HCT116 (cell line): ENCODE measurements around the gene TMEM141.

Experiments
- CEBPB ChIP-seq: IDR thresholded peaks from 2 replicates; pipeline ENCODE4 v1.6.1; 2012; ENCODE audit warnings: low read depth
- EGR1 ChIP-seq: IDR thresholded peaks from 2 replicates; pipeline ENCODE4 v1.6.1; 2012; ENCODE audit warnings: low read depth
- FOSL1 ChIP-seq: IDR thresholded peaks from 2 replicates; pipeline ENCODE4 v1.6.1; 2012; ENCODE audit warnings: low read depth
- SIN3A ChIP-seq: IDR thresholded peaks from 2 replicates; pipeline ENCODE4 v1.6.1; 2012; ENCODE audit warnings: low read depth
- TCF7L2 ChIP-seq: IDR thresholded peaks from 2 replicates; pipeline ENCODE4 v1.7.0; 2011; ENCODE audit warnings: borderline replicate concordance, inconsistent platforms; ENCODE audit not compliant: insufficient read depth, insufficient read length; ENCODE audit errors: extremely low read depth
- YY1 ChIP-seq: IDR thresholded peaks from 2 replicates; pipeline ENCODE4 v1.6.1; 2011; ENCODE audit warnings: low read length, low read depth, moderate library complexity, mild to moderate bottlenecking; ENCODE audit not compliant: insufficient replicate concordance; ENCODE audit errors: extremely low read depth
- ZFX ChIP-seq: fragments of 450-650 bp; IDR thresholded peaks from 2 replicates; pipeline ENCODE4 v1.6.1; 2017
- ZNF274 ChIP-seq: fragments of 200-500 bp; sonication (Bioruptor generic); IDR thresholded peaks from 2 replicates; pipeline ENCODE4 v1.6.1; 2014; ENCODE audit warnings: mild to moderate bottlenecking, low read depth, low read length, inconsistent platforms
- TF ChIP-seq, protein P1 (sequence below), 3 experiments: fragments of 200-600 bp in 1 of 3; sonication (generic) in 1 of 3; IDR thresholded peaks in 2 of 3; conservative IDR thresholded peaks in 1 of 3; 2 replicates each; pipeline ENCODE4 v1.5.1; 2012 to 2017; ENCODE audit warnings: low read depth in 2 of 3, low read length in 2 of 3, antibody characterized with exemption in 1 of 3, borderline replicate concordance in 1 of 3, control low read depth in 1 of 3, mild to moderate bottlenecking in 1 of 3, mixed read lengths in 1 of 3, mixed run types in 1 of 3, moderate library complexity in 1 of 3; ENCODE audit not compliant: insufficient read depth in 1 of 3
- TF ChIP-seq, protein P2 (sequence below): IDR thresholded peaks from 2 replicates; pipeline ENCODE4 v1.6.1; 2012

- no peak for TF ChIP-seq ZFX
- TF ChIP-seq, protein P1, sequence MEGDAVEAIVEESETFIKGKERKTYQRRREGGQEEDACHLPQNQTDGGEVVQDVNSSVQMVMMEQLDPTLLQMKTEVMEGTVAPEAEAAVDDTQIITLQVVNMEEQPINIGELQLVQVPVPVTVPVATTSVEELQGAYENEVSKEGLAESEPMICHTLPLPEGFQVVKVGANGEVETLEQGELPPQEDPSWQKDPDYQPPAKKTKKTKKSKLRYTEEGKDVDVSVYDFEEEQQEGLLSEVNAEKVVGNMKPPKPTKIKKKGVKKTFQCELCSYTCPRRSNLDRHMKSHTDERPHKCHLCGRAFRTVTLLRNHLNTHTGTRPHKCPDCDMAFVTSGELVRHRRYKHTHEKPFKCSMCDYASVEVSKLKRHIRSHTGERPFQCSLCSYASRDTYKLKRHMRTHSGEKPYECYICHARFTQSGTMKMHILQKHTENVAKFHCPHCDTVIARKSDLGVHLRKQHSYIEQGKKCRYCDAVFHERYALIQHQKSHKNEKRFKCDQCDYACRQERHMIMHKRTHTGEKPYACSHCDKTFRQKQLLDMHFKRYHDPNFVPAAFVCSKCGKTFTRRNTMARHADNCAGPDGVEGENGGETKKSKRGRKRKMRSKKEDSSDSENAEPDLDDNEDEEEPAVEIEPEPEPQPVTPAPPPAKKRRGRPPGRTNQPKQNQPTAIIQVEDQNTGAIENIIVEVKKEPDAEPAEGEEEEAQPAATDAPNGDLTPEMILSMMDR (IDR thresholded peaks at IDR 0.05 in 2 of 3, conservative IDR thresholded peaks at IDR 0.05 in 1 of 3; ENCODE audit: borderline replicate concordance in 1 of 3, insufficient read depth in 1 of 3, low read depth in 2 of 3, low read length in 2 of 3), result no peak
- no peak for TF ChIP-seq SIN3A
- TF ChIP-seq, protein P2, sequence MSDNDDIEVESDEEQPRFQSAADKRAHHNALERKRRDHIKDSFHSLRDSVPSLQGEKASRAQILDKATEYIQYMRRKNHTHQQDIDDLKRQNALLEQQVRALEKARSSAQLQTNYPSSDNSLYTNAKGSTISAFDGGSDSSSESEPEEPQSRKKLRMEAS, result no peak
- TF ChIP-seq TCF7L2, result no peak
- no peak for TF ChIP-seq YY1
- TF ChIP-seq FOSL1, result no peak
- TF ChIP-seq EGR1, result no peak
- TF ChIP-seq ZNF274, result no peak
- no peak for TF ChIP-seq CEBPB
These were observed 8.9 kb downstream of the TMEM141 start for GRCh38 chr9:136799854-136800657.
